Body of pancreas (tissue), 4 donors: ENCODE data around the gene DENND2D. TPM values are rescaled to one million over a fixed set of nuclear protein-coding genes. Genes with fewer than 3 reads are reported as not detected.

Experiments used
- ATAC-seq: fragments of 150-250 bp; one replicate; pipeline ENCODE4 v1.9.1; 2016
- DNase-seq, 4 donors: peaks; one replicate each; pipeline ENCODE4 v3.0.0-alpha.2; 2019
- H3K27ac ChIP-seq, 4 donors: fragments of 200-600 bp; sonication (generic); 1 replicate in 3 of 4; 2 replicates in 1 of 4; pipeline versions ENCODE4 v1.5.1 to v1.6.1; 2016 to 2019; ENCODE audit warnings: mild to moderate bottlenecking in 1 of 4, mixed read lengths in 1 of 4, moderate library complexity in 1 of 4
- H3K27me3 ChIP-seq, 2 donors: fragments of 200-600 bp; sonication (generic); one replicate each; pipeline ENCODE4 v1.6.0; 2016; ENCODE audit warnings: mild to moderate bottlenecking in 1 of 2
- H3K36me3 ChIP-seq, 2 donors: fragments of 200-600 bp; sonication (generic); replicated peaks in 1 of 2; 2 replicates each; pipeline ENCODE4 v1.5.1; 2016; ENCODE audit warnings: low read depth in 2 of 2; ENCODE audit not compliant: insufficient read depth in 1 of 2
- H3K4me1 ChIP-seq: fragments of 200-600 bp; sonication (generic); one replicate; pipeline ENCODE4 v1.6.0; 2016
- H3K4me3 ChIP-seq, 2 donors: fragments of 200-600 bp; sonication (generic); 1 replicate in 1 of 2; 2 replicates in 1 of 2; pipeline ENCODE4 v1.5.1; 2016 to 2019
- H3K9me3 ChIP-seq, 3 donors: fragments of 200-600 bp; sonication (generic); 1 replicate in 2 of 3; 2 replicates in 1 of 3; pipeline ENCODE4 v1.5.1; 2016
- CTCF ChIP-seq, 7 experiments: fragments of 450-650 bp in 4 of 7; fragments of 200-600 bp in 3 of 7; sonication (generic) in 3 of 7; IDR thresholded peaks; one replicate each; pipeline ENCODE4 v1.5.1; 2016 to 2019; ENCODE audit warnings: antibody characterized with exemption in 7 of 7
- POLR2A ChIP-seq, 3 donors: fragments of 450-650 bp; IDR thresholded peaks; one replicate each; pipeline ENCODE4 v1.6.1; 2016; ENCODE audit warnings: antibody characterized with exemption in 3 of 3, mild to moderate bottlenecking in 2 of 3
- WGBS, 2 donors: methylation state at CpG; one replicate each; pipeline ENCODE4 v1.1.5; 2017; 5-methylcytosine and 5-hydroxymethylcytosine counted together
- intact Hi-C: fragments of 100-400 bp; cut with DNase I; formaldehyde crosslinking; loops from one replicate; pipeline ENCODE4 v1.15.1; 2023
- total RNA-seq, 2 donors: library from RNA; depleted of rRNA; stranded (reverse); fragments of >200 nt; gene quantifications; one replicate each; pipeline ENCODE4 v1.1.0, GENCODE V29; 2016

Gene DENND2D
- total RNA-seq, 2 donors from 2014 or later: 16.1 to 35.3 TPM

- no peaks in the 10 kb centered on the region for H3K27me3 ChIP-seq
- 90 to 91% methylated on average over 2 of the region's 2 CpGs for WGBS, 2 donors
- no peak overlapping the region for H3K4me3 ChIP-seq
- H3K4me1 ChIP-seq: peaks cover 7% of the 10 kb centered on the region
- no peak overlapping the region for H3K27ac ChIP-seq
- no peak for DNase-seq
- intact Hi-C loops: no loop called here
- H3K36me3 ChIP-seq: no peaks in the 10 kb centered on the region
- ATAC-seq: no peak
- no peak for TF ChIP-seq CTCF (IDR thresholded peaks at IDR 0.05)
- TF ChIP-seq POLR2A (IDR thresholded peaks at IDR 0.05): no peak
- H3K9me3 ChIP-seq: no peaks in the 10 kb centered on the region
Measured at GRCh38 chr1:111241797-111242196, 41.4 kb upstream of the DENND2D start.

- Histone ChIP-seq H3K27ac (no peak overlapping the region), H3K36me3 (no peaks in the 10 kb centered on the region), H3K27me3 (no peaks in the 10 kb centered on the region), H3K4me3 (no peak overlapping the region), H3K9me3 (no peaks in the 10 kb centered on the region), H3K4me1 (no peaks in the 10 kb centered on the region)
- DNase-seq (no peak), ATAC-seq (no peak)
- WGBS, 2 donors: 74 to 78% methylated on average over 5 of the region's 5 CpGs
- TF ChIP-seq POLR2A (IDR thresholded peaks at IDR 0.05): no peak
- no peak for TF ChIP-seq CTCF (IDR thresholded peaks at IDR 0.05)
- intact Hi-C loops: no loop called here
Measured at GRCh38 chr1:111238056-111238795, 37.8 kb upstream of the DENND2D start.

- Histone ChIP-seq H3K27me3 (no peaks in the 10 kb centered on the region), H3K4me3 (no peak overlapping the region), H3K4me1 (no peaks in the 10 kb centered on the region), H3K27ac (no peak overlapping the region), H3K9me3 (no peaks in the 10 kb centered on the region), H3K36me3 (no peaks in the 10 kb centered on the region)
- DNase-seq (no peak), ATAC-seq (no peak)
- WGBS, 2 donors: 67 to 70% methylated on average over 3 of the region's 3 CpGs
- TF ChIP-seq CTCF (IDR thresholded peaks at IDR 0.05) (no peak), POLR2A (IDR thresholded peaks at IDR 0.05) (no peak)
- intact Hi-C loops: no loop called here
Measured at GRCh38 chr1:111236806-111237205, 36.4 kb upstream of the DENND2D start.

GRCh38 chr1:111236379-111236778, 35.9 kb upstream of the DENND2D start:
- H3K27ac ChIP-seq: no peak overlapping the region
- H3K36me3 ChIP-seq: no peaks in the 10 kb centered on the region
- intact Hi-C loops: no loop called here
- H3K27me3 ChIP-seq: no peaks in the 10 kb centered on the region
- H3K4me1 ChIP-seq: no peaks in the 10 kb centered on the region
- TF ChIP-seq CTCF (IDR thresholded peaks at IDR 0.05): no peak
- TF ChIP-seq POLR2A (IDR thresholded peaks at IDR 0.05): no peak
- DNase-seq: no peak
- WGBS, 2 donors: 9 to 17% methylated on average over 1 of the region's 1 CpG
- no peak for ATAC-seq
- H3K4me3 ChIP-seq: no peak overlapping the region
- no peaks in the 10 kb centered on the region for H3K9me3 ChIP-seq

GRCh38 chr1:111234866-111235265, 34.4 kb upstream of the DENND2D start:
- ATAC-seq (no peak), DNase-seq (no peak)
- Histone ChIP-seq H3K27ac (no peak overlapping the region), H3K27me3 (no peaks in the 10 kb centered on the region), H3K36me3 (no peaks in the 10 kb centered on the region), H3K9me3 (no peaks in the 10 kb centered on the region), H3K4me3 (no peak overlapping the region), H3K4me1 (no peaks in the 10 kb centered on the region)
- TF ChIP-seq POLR2A (IDR thresholded peaks at IDR 0.05): no peak
- no peak for TF ChIP-seq CTCF (IDR thresholded peaks at IDR 0.05)
- 74 to 81% methylated on average over 3 of the region's 3 CpGs for WGBS, 2 donors
- intact Hi-C loops: no loop called here
